Subcutaneous abdominal adipose tissue (tissue), 5 donors: ENCODE results near the gene DDIT4.
A peak's percentile ranks its signal among the peaks of the same experiment; 100 is the strongest.
"Not testable (repeated sequence)": the region's sequence is repeated elsewhere in the genome, so short reads cannot be mapped to it uniquely, and the experiment has no call there.

Experiments used
- H3K27ac ChIP-seq: one replicate; pipeline ENCODE4 v1.7.0; 2013; ENCODE audit warnings: low read depth, mild to moderate bottlenecking, inconsistent platforms, low read length, moderate library complexity
- H3K27me3 ChIP-seq, 5 donors: one replicate each; pipeline ENCODE4 v1.7.0; 2013; ENCODE audit warnings: low read length in 5 of 5, inconsistent platforms in 1 of 5; ENCODE audit not compliant: control insufficient read depth in 5 of 5, insufficient read depth in 4 of 5
- H3K36me3 ChIP-seq, 5 donors: one replicate each; pipeline ENCODE4 v1.7.0; 2013; ENCODE audit warnings: low read length in 5 of 5; ENCODE audit not compliant: control insufficient read depth in 5 of 5, insufficient read depth in 5 of 5
- H3K4me1 ChIP-seq, 5 donors: one replicate each; pipeline ENCODE4 v1.7.0; 2013; ENCODE audit warnings: low read length in 5 of 5, mild to moderate bottlenecking in 3 of 5, moderate library complexity in 1 of 5; ENCODE audit not compliant: control insufficient read depth in 5 of 5, insufficient read depth in 5 of 5
- H3K4me3 ChIP-seq, 5 donors: one replicate each; pipeline ENCODE4 v1.7.0; 2013; ENCODE audit warnings: low read length in 5 of 5, low read depth in 1 of 5
- H3K9ac ChIP-seq, 5 donors: one replicate each; pipeline ENCODE4 v1.7.0; 2013; ENCODE audit warnings: low read length in 5 of 5, mild to moderate bottlenecking in 4 of 5, moderate library complexity in 3 of 5
- H3K9me3 ChIP-seq, 5 donors: one replicate each; pipeline ENCODE4 v1.7.0; 2013; ENCODE audit warnings: low read length in 5 of 5; ENCODE audit not compliant: control insufficient read depth in 5 of 5
- donor health status: healthy.
- donor health status: healthy.
- donor health status: healthy.
- donor health status: healthy.
- donor health status: healthy.

The DDIT4 gene, protein sequence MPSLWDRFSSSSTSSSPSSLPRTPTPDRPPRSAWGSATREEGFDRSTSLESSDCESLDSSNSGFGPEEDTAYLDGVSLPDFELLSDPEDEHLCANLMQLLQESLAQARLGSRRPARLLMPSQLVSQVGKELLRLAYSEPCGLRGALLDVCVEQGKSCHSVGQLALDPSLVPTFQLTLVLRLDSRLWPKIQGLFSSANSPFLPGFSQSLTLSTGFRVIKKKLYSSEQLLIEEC

DNA sequence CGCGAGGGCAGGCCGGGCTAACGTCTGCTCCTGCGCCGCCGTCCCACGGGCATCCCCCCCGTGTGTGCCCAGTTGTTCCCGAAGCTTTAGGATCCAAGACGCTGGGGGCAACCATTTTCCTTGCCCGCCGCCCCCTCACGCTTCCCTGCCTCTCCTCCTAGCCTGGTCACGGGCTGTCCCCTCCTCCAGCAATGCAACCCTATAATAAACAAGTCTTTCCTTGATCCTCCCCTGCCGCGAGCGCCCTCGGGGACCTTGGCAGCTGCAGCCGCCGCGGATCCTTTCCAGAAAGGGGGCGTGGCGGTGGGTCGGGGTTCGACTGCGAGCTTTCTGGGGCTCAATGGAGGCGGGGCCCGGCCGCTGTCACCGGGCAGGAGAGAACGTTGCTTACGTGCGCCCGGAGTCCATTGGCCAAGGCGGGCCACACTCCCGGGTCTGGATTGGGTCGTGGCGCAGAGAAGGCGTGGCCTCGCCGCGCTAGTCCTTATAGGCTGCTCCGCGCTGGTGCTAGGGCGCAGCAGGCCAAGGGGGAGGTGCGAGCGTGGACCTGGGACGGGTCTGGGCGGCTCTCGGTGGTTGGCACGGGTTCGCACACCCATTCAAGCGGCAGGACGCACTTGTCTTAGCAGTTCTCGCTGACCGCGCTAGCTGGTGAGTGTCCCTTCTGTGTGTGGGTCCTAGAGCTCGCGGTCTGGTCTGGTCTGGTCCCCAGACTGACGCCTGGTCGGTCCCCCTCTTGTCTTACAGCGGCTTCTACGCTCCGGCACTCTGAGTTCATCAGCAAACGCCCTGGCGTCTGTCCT lies at the start of gene DDIT4:
Gene DDIT4 (plus strand): TSS at position 515 of the 803 bp plus-strand sequence. CDS start 293 bp downstream, outside the sequence.
- Histone ChIP-seq H3K27ac (peak within 1 kb of the TSS; percentile 98), H3K9me3 (no peaks in the 10 kb centered on the region), H3K4me3 (peak within 1 kb of the TSS; percentile 90 to 100 (median 95)), H3K9ac (peak within 1 kb of the TSS; percentile 30 to 96 (median 87)), H3K27me3 (no peaks in the 10 kb centered on the region), H3K36me3 (peaks cover 0 to 20% (median 19%) of the 10 kb centered on the region in 5 donors), H3K4me1 (peaks cover 8 to 56% (median 46%) of the 10 kb centered on the region in 5 donors)

DNA sequence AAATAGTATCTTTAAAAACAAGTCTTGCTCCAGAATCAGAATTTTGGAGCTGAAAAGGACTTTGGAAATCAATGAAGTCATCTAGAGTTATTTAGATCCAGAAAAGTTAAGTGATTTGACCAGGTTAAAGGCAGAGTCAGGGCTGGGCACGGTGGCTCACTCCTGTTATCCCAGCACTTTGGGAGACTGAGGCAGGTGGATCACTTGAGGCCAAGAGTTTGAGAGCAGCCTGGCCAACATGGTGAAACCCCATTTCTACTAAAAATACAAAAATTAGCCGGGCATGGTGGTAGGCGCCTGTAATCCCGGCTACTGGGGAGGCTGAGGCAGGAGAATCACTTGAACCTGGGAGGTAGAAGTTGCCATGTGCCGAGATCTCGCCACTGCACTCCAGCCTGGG lies 49.5 kb upstream of the DDIT4 start:
- H3K4me3 ChIP-seq, H3K9ac ChIP-seq, H3K9me3 ChIP-seq, H3K27me3 ChIP-seq: not testable (repeated sequence)
- H3K4me1 ChIP-seq = peaks cover 0 to 21% (median 17%) of the 10 kb centered on the region in 5 donors
- peaks cover 0 to 15% (median 6%) of the 10 kb centered on the region in 5 donors for H3K36me3 ChIP-seq
- peak overlapping the region; percentile 45 for H3K27ac ChIP-seq

DNA sequence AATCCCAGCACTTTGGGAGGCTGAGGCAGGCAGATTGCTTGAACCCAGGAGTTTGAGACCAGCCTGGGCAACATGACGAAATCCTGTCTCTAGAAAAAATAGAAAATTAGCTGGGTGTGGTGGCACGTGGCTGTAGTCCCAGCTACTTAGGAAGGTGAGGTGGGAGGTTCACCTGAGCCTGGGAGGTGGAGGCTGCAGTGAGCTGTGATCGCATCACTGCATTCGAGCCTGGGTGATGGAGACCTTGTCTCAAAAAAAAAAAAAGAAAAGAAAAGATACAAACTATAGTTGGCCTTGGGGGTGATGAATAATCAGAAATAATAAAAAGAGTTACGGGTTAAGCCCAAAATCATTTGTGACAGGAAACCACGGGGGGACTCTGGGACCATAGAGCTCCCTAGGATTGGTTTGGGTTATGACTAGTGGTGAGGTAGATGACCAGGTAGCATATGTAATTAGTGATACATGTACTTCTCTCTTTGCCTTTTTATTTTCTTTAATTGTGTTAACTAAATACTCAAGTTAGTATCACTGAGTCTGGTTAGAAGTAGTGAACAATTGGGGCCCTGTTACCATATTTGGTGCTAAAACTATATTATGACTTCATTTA lies 47.2 kb upstream of the DDIT4 start:
- no peak overlapping the region for H3K9ac ChIP-seq
- H3K4me1 ChIP-seq = peaks cover 0 to 24% (median 20%) of the 10 kb centered on the region in 5 donors
- no peak overlapping the region for H3K4me3 ChIP-seq
- no peaks in the 10 kb centered on the region for H3K9me3 ChIP-seq
- H3K27ac ChIP-seq = no peak overlapping the region
- no peaks in the 10 kb centered on the region for H3K27me3 ChIP-seq
- H3K36me3 ChIP-seq = peaks cover 8 to 21% (median 11%) of the 10 kb centered on the region in 5 donors

GRCh38 chr10:72227826-72228225 lies 45.9 kb upstream of the DDIT4 start:
- Histone ChIP-seq H3K4me1 (peaks cover 0 to 21% (median 17%) of the 10 kb centered on the region in 5 donors), H3K4me3 (no peak overlapping the region), H3K9ac (peak overlapping the region in 2 of 5 donors; percentile 2 to 41), H3K9me3 (no peaks in the 10 kb centered on the region), H3K27me3 (no peaks in the 10 kb centered on the region), H3K27ac (peak overlapping the region; percentile 35), H3K36me3 (peaks cover 8 to 23% (median 11%) of the 10 kb centered on the region in 5 donors)

- Histone ChIP-seq H3K36me3 (peaks cover 8 to 28% (median 16%) of the 10 kb centered on the region in 5 donors), H3K9me3 (no peaks in the 10 kb centered on the region), H3K27me3 (no peaks in the 10 kb centered on the region), H3K27ac (peak overlapping the region; percentile 35), H3K4me3 (no peak overlapping the region), H3K9ac (peak overlapping the region in 2 of 5 donors; percentile 2 to 41), H3K4me1 (peaks cover 0 to 20% (median 12%) of the 10 kb centered on the region in 5 donors)
These were observed 45.4 kb upstream of the DDIT4 start for GRCh38 chr10:72228318-72228751.

DNA sequence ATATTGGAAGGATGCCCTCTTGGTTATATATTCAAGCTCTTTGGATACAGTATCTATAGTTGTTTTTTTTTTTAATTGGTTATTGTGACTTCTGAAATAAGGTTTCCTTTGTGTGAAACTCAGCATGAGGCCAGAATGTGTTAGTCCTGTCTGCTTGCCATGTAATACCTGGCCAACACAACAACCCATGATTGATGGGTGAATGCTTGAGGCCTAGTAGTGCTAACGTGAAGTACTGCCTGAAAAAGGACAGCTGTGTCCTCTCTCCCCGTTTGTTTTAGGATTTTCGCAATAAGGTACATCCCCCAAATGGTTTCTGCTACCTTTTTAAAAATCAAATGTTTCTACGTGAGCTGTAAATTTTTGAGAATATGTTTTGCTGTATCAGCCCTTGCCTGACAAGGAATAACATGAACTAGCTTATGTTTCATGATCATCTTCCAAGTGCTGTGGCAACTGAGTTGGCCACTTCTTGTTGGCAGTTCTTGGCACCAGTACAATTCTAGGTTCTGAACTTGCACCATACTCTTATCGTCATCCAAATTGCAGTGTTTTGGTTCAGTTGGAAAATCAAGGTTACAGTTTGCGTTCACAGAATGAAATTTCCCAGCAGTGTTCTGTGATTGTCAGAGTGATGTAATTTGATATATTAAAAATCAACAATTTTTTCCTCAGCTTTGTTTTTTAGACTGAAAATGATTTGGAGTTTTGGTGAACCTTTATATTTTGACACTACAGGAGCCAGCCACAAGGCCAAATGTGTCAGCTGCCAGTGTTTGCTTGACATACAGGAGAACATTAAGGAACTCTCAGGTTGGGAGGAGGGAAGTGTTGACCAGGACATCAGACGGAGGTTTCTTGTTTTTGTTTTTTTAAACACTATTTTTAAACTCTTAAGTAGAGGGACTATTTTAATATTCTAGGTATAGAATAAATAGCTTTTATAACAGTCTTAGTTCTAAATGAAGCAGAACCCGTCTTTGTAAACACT lies 44.2 kb upstream of the DDIT4 start:
- Histone ChIP-seq H3K4me3 (no peak overlapping the region), H3K36me3 (peaks cover 8 to 33% (median 26%) of the 10 kb centered on the region in 5 donors), H3K9me3 (no peaks in the 10 kb centered on the region), H3K27ac (peak overlapping the region; percentile 76), H3K9ac (peak overlapping the region in 2 of 5 donors; percentile 47 to 63), H3K4me1 (peaks cover 0 to 13% (median 3%) of the 10 kb centered on the region in 5 donors), H3K27me3 (no peaks in the 10 kb centered on the region)

DNA sequence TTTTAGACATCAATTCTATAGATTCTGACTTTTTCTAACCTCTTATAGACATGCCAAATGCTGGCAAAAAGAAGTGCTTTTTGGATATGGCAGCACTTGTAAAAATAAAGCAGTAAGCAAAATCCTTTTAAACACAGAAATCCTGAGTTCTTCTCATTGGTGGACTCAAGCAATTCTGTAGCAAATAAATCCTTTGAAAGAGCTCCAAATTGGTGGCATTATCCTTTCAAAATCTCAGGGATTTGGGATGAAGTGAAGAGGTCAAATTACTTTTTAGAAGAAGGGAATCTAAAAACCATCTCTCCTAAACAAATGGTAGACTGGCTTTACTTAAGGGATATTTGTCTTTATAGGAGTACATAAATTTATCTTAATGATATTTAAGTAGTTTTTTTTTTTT lies 40.1 kb upstream of the DDIT4 start:
- Histone ChIP-seq H3K27ac (no peak overlapping the region), H3K9ac (no peak overlapping the region), H3K9me3 (no peaks in the 10 kb centered on the region), H3K27me3 (no peaks in the 10 kb centered on the region), H3K4me1 (peaks cover 0 to 13% (median 0%) of the 10 kb centered on the region in 5 donors), H3K36me3 (peaks cover 15 to 49% (median 35%) of the 10 kb centered on the region in 5 donors), H3K4me3 (no peak overlapping the region)

DNA sequence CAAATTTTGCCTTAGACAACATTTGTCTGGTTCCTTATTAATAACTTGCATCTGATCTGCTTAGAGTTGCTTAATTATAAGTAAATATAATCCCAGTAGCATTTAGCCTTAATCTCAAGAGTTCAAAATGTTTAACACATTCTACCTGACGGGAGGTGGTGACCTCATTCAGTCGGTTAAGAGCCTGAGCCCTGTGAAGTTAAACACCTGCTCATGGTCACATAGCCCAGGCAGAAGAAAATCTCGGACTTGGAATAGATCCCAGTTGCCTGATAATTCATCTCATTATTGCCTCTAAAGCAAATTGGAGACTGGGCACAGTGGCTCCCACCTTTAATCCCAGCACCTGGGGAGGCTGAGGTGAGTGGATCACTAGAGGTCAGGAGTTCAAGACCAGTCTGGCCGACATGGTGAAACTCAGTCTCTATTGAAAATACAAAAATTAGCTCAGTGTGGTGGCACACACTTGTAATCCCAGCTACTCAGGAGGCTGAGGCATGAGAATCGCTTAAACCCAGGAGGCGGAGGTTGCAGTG lies 39.1 kb upstream of the DDIT4 start:
- no peak overlapping the region for H3K4me3 ChIP-seq
- no peak overlapping the region for H3K9ac ChIP-seq
- peaks cover 0 to 8% (median 0%) of the 10 kb centered on the region in 5 donors for H3K4me1 ChIP-seq
- no peaks in the 10 kb centered on the region for H3K27me3 ChIP-seq
- H3K36me3 ChIP-seq = peaks cover 15 to 47% (median 35%) of the 10 kb centered on the region in 5 donors
- H3K27ac ChIP-seq = no peak overlapping the region
- no peaks in the 10 kb centered on the region for H3K9me3 ChIP-seq
